GM13977 (cell line): ENCODE measurements around the gene TFEC.
"Not testable (repeated sequence)": the region's sequence is repeated elsewhere in the genome, so short reads cannot be mapped to it uniquely, and the experiment has no call there.

Experiments used
- DNase-seq: peaks from one replicate; pipeline ENCODE4 v3.0.0; 2012; ENCODE audit warnings: low spot score
- in situ Hi-C: fragments of 300-500 bp; cut with MboI; formaldehyde crosslinking; loops from one replicate; pipeline ENCODE4 v1.12.0; 2022; ENCODE audit warnings: low sequenced_read_pairs, low pct_unique_long_range_greater_than_20kb, mixed read lengths, inconsistent platforms; ENCODE audit not compliant: unreplicated experiment
- TF ChIP-seq, protein P1 (sequence below): IDR thresholded peaks from 2 replicates; pipeline ENCODE4 v1.5.1; 2012; ENCODE audit warnings: mild to moderate bottlenecking, control low read depth; ENCODE audit not compliant: insufficient read depth; ENCODE audit errors: extremely low read depth, missing control alignments

The TFEC gene, protein sequence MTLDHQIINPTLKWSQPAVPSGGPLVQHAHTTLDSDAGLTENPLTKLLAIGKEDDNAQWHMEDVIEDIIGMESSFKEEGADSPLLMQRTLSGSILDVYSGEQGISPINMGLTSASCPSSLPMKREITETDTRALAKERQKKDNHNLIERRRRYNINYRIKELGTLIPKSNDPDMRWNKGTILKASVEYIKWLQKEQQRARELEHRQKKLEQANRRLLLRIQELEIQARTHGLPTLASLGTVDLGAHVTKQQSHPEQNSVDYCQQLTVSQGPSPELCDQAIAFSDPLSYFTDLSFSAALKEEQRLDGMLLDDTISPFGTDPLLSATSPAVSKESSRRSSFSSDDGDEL

DNA sequence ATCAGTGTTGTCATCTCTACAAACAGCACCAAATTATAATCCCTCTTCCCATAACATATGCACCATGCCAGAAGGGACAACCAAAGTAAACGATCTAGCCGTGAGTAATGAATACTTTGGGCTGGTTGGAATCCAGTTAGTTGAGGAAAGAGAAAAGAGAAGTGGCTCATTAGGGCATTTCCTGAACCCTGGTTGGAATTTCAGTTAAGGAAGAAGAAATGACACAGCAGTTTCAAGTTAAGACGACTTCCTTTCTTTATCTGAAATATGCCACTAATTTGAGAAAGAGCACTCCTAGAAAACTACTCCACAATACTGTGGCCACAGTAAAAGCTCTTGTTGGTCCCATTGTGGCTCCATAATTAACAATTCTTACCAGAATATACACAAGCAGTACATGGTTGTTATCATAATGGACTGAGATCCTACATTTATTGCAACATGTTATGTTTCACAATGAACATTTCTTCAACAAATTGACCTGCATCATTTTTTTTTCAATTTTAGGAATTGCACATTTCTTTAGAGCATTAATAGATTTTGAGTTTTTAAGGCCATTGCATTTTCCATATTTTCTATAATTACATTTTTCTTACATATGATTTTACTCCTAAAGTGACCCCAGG, at the start of gene TFEC:
TSS of gene TFEC (minus strand) at position 113 of the 626 bp plus-strand sequence. CDS start 46,322 bp downstream, outside the sequence.
- DNase-seq: no peak
- TF ChIP-seq, protein P1, sequence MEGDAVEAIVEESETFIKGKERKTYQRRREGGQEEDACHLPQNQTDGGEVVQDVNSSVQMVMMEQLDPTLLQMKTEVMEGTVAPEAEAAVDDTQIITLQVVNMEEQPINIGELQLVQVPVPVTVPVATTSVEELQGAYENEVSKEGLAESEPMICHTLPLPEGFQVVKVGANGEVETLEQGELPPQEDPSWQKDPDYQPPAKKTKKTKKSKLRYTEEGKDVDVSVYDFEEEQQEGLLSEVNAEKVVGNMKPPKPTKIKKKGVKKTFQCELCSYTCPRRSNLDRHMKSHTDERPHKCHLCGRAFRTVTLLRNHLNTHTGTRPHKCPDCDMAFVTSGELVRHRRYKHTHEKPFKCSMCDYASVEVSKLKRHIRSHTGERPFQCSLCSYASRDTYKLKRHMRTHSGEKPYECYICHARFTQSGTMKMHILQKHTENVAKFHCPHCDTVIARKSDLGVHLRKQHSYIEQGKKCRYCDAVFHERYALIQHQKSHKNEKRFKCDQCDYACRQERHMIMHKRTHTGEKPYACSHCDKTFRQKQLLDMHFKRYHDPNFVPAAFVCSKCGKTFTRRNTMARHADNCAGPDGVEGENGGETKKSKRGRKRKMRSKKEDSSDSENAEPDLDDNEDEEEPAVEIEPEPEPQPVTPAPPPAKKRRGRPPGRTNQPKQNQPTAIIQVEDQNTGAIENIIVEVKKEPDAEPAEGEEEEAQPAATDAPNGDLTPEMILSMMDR: no peak
- in situ Hi-C loops: no loop called here

DNA sequence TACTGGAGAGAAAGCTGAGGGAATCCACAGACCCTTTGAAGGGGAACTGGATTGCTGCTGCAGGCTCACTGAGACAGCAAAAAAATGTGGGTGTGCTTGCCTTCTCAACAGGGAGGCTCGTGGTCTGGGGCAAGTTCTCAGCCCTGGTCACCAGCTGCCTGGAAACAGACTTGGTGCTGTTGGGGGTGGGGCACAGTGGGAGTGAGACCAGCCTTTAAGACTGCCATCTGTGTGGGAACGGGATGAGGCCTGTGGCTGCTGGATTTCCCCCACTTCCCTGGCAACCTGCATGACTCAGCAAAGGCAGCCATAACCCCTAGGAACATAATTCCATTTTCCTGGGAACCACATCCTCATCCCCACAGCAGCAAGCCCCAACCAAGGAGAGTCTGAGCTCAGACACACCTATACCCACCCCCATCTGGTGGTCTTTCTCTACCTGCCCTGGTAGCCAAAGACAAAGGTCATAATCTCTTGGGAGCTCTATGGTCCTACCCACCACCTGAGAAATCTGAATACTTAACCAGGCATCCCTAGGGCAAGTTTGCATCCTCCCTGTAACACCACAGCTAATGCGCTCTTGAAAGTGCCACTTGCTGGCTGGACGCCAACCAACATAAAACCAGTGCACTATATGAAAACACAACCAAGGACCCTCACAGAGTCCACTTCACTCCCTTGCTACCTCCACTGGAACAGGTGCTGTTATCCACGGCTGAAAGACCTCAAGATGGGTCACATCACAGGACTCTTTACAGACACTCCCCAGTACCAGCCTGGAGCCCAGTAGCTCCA, 45.0 kb upstream of the TFEC start:
- in situ Hi-C loops: no loop called here
- DNase-seq: no peak
- TF ChIP-seq, protein P1: no peak

DNA sequence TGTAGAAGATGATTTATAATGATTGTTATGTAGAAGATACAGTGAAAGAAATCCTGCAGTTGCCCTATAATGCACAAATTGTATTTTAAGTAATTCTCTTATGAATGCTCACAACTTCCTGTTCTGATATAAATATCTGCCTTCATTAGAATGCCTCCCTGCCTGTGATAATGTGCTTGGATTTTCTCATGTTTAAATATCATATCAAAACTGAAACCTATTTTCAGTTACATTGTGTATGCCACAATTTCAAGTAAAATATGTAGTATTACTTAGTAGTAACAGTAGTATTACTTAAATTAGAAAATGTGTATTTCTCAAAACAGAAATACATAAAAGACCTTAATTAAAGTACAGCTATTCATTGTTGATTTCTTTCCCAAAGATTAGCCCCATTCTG, 41.1 kb upstream of the TFEC start:
- in situ Hi-C loops: no loop called here
- TF ChIP-seq, protein P1: no peak
- DNase-seq: no peak

DNA sequence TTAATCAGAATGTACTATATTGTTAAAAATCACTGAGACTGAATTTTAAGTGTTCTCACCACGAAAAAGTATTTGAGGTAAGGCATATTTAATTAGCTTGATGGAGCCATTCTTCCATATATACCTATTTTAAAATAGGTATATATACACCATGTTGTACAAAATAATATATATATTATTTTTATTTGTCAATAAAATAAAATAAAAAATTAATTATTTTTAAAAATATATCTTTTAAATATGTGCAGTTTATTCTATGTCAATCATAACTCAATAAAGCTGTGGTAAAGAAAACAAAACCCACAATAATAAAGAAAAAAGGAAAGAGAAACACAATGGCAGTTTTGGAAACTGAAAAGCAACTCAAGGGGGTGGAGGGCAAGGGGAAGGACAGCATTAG, 33.6 kb upstream of the TFEC start:
- TF ChIP-seq, protein P1: no peak
- no peak for DNase-seq
- in situ Hi-C loops: no loop called here

DNA sequence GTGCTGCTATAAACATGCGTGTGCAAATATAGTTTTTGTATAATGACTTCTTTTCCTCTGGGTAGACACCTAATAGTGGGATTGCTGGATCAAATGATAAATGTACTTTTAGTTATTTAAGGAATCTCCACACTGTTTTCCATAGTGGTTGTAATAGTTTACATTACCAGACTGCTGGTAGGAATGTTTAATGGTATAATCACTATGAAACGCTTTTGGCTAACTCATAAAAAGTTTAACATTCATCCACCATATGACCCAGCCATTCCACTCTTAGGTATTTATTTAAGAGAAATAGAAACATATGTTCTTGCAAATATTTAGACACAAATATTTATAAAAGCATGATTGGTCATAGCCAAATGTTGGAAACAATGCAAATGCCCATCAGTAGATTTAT, 32.1 kb upstream of the TFEC start:
- DNase-seq: no peak
- TF ChIP-seq, protein P1: no peak
- in situ Hi-C loops: no loop called here

DNA sequence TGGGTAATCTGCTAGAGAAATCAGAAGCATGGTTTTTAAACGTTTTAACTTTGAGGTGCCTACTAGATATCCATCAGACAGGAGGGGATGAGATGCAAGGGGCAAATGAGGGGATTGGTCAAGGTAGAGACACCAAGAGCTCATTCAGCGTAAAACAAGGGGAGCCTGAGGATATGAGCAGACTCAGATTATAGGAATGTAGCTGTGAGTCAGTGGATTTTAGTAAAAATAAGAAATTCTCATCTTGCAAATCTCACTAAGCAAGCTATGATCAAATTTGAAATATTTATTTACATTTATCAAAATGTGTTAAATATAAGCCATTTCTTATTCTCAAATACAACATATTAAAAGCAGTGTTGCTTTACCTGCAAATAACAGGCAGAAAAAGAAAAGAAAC, 21.4 kb upstream of the TFEC start:
- TF ChIP-seq, protein P1: no peak
- DNase-seq: no peak
- in situ Hi-C loops: no loop called here

DNA sequence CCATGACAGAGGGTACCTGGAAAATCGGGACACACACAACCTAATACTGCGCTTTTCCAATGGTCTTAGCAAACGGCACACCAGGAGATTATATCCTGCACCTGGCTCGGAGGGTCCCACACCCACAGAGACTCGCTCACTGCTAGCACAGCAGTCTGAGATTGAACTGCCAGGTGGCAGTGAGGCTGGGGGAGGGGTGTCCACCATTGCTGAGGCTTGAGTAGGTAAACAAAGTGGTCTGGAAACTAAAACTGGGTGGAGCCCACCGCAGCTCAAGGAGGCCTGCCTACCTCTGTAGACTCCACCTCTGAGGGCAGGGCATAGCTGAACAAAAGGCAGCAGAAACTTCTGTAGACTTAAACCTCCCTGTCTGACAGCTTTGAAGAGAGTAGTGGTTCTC, 16.7 kb upstream of the TFEC start:
- in situ Hi-C loops, DNase-seq: not testable (repeated sequence)
